NB4 (cell line): ENCODE results near the gene SUN2.
A peak's percentile ranks its signal among the peaks of the same experiment; 100 is the strongest.

ENCODE experiments used
- DNase-seq: peaks from one replicate; pipeline ENCODE4 v3.0.0; 2010; ENCODE audit warnings: low read depth
- H3K4me3 ChIP-seq: one replicate; pipeline ENCODE4 v1.5.1; 2011; ENCODE audit warnings: mild to moderate bottlenecking, low read depth, low read length, moderate library complexity
- CTCF ChIP-seq: IDR thresholded peaks from one replicate; pipeline ENCODE4 v1.5.1; 2012; ENCODE audit warnings: low read depth, low read length
- MAX ChIP-seq: IDR thresholded peaks from 2 replicates; pipeline ENCODE4 v1.6.1; 2011; ENCODE audit warnings: low read depth, low read length
- MYC ChIP-seq: IDR thresholded peaks from 2 replicates; pipeline ENCODE4 v1.6.1; 2011; ENCODE audit warnings: low read depth, low read length
- POLR2A ChIP-seq: IDR thresholded peaks from 2 replicates; pipeline ENCODE4 v1.6.1; 2011; ENCODE audit warnings: mild to moderate bottlenecking; ENCODE audit not compliant: insufficient read length; ENCODE audit errors: extremely low read depth

SUN2 gene

GRCh38 chr22:38795569-38795968, 39.8 kb upstream of the SUN2 start:
- no peak for DNase-seq
- no peak for TF ChIP-seq POLR2A
- no peak for TF ChIP-seq MYC
- no peak for TF ChIP-seq CTCF
- TF ChIP-seq MAX, result no peak
- no peak overlapping the region for H3K4me3 ChIP-seq

DNA sequence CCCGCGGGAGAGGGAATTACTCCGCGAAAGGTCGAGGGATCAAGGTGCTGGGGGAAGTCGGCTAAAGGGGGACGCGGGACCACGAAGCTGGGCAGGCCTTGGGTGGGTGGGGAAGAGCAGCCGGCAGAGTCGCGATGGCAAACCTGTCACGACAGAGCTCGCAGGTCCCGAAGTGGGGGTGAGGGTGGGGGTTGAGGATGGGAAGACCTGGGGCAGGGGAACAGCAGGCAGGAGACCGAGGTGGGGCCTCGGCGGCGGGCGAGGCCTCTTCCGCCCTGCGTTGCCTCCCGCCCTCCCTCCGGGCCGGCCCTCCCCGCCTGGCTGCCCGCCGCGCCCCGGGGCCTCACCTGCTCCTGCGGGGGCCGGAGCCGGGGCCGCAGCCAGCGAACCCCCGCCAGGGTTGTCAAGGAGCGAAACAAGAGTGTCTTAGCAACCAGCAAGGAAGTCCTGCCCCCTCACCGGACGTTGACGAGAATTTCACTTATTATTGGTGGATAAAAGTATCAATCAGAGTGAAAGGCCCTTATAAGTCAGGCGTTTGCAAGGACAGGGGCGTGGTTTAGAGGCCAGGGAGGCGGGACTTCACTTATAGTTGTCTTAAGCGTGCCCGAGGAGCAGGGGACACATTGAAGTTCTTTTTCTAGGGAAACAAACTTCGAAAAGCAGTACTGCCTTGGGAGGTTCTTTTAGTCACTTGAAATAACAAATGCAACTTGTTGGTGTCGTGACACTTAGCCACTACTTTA, 38.1 kb upstream of the SUN2 start, which contains the start of gene DNAL4:
Gene DNAL4, minus strand, starts transcription at position 423 of the 746 bp plus-strand sequence. CDS start 11,412 bp downstream, outside the sequence.
- DNase-seq, result peak; percentile 96
- H3K4me3 ChIP-seq, result peak within 1 kb of the TSS; percentile 80
- TF ChIP-seq CTCF (no peak), MYC (no peak), MAX (peak; percentile 33; the same call in 1 of the 2 replicates), POLR2A (no peak)

GRCh38 chr22:38793317-38793716, 37.5 kb upstream of the SUN2 start:
- no peak for TF ChIP-seq CTCF
- TF ChIP-seq POLR2A, result no peak
- TF ChIP-seq MYC, result no peak
- no peak for TF ChIP-seq MAX
- H3K4me3 ChIP-seq, result peak overlapping the region; percentile 80
- DNase-seq, result no peak

DNA sequence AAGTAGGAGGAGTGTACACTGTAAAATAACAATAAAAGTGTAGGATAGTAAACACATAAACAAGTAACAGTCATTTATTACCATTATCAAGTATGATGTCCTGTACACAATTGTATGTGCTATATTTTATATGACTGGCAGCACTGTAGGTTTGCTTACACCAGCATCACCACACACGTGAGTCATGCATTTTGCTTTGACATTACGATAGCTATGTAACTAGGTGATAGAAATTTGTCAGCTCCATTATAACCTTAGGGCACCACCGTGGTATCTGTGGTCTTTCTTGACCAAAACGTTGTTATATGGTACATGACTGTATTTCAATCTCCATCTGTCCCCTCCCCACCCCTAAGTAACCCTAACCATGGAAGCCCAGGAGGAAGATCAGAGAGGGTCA, 37.0 kb upstream of the SUN2 start:
- H3K4me3 ChIP-seq, result peak overlapping the region; percentile 80
- peak; percentile 15 for DNase-seq
- TF ChIP-seq CTCF (no peak), MAX (no peak)

- H3K4me3 ChIP-seq, result no peak overlapping the region
- no peak for TF ChIP-seq CTCF
- TF ChIP-seq MAX, result no peak
- TF ChIP-seq MYC, result no peak
- no peak for TF ChIP-seq POLR2A
- DNase-seq, result no peak
These were observed 33.8 kb upstream of the SUN2 start for GRCh38 chr22:38789606-38790005.

- no peak for TF ChIP-seq MYC
- TF ChIP-seq CTCF, result no peak
- no peak for TF ChIP-seq POLR2A
- TF ChIP-seq MAX, result no peak
- no peak overlapping the region for H3K4me3 ChIP-seq
- DNase-seq, result no peak
These were observed 33.0 kb upstream of the SUN2 start for GRCh38 chr22:38788846-38789245.
